HK-2 (cell line): ENCODE measurements around the gene RETREG3.
A peak's percentile ranks its signal among the peaks of the same experiment; 100 is the strongest.
"Not testable (repeated sequence)": the region's sequence is repeated elsewhere in the genome, so short reads cannot be mapped to it uniquely, and the experiment has no call there.

Experiments used
- DNase-seq: peaks from one replicate; pipeline ENCODE4 v3.0.0-alpha.2; 2018; ENCODE audit not compliant: unreplicated experiment

RETREG3 gene

DNA sequence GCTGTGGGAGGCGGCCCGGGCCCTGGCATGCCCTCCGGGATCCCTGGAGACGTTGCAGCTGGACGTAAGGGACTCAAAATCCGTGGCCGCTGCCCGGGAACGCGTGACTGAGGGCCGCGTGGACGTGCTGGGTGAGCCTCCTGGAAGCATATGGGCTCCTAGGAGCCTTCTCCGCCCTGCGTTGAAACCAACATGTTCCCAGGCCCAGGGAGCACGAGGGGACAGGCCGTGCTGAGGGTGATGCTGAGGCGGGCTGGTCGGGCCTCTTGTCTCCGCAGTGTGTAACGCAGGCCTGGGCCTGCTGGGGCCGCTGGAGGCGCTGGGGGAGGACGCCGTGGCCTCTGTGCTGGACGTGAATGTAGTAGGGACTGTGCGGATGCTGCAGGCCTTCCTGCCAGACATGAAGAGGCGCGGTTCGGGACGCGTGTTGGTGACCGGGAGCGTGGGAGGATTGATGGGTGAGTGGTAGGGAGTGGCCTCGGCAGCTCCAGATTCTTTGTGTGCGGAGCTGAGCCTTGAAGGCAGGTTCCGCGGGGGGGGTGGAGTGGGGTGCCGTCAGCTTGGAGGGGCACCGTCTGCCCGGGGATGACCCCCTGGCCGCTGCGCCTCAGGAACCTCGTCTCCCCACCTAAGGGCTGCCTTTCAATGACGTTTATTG lies 55.9 kb downstream of the RETREG3 start:
- DNase-seq: no peak

DNA sequence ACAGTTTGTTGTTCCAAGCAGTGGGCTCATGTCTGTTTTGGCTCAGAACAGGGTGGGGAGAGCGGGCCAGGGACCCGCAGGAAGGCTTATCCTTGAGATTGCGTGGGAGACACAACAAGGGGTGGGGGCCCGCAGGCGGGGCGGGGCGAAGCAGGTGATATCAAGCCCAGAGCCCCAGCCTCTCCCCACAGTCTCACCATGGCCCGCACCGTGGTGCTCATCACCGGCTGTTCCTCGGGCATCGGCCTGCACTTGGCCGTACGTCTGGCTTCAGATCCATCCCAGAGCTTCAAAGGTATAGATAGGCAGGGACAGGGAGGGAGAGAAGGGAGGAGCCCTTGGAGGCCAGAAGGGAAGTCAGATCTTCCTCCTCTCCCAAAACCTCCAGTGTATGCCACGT lies 56.4 kb downstream of the RETREG3 start, which contains the start of gene HSD17B1:
HSD17B1 (plus strand) TSS at position 188 of the 400 bp plus-strand sequence; CDS start at position 199, 11 bp downstream.
- not testable (repeated sequence) for DNase-seq

DNA sequence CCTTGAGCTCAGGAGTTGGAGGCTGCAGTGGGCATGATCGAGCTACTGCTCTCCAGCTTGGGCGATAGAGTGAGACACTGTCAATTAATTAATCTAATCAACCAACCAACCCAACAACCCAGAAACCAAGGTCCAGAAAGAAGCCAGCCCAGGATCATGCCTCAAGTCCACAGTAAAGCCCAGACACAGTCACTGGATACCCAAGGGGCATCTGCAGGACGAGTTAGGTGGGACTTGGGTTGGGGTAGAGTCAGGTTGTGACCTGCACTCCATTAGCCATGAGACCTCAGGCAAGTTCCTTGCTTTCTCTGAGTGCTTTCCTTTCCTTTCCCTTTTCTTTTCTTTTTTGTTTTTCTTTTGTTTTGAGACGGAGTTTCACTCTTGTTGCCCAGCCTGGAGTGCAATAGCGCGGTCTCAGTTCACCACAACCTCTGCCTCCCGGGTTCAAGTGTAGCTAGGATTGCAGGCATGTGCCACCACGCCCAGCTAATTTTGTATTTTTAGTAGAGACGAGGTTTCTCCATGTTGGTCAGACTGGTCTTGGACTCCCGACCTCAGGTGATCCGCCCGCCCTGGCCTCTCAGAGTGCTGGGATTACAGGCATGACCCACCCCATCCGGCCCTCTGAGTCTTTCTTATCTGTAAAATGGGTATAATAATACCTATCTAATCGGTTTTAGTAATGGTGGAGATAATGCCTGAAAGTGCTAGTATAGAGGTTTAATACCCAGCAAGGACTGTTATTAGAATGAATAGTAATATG lies 60.0 kb downstream of the RETREG3 start:
- no peak for DNase-seq

DNA sequence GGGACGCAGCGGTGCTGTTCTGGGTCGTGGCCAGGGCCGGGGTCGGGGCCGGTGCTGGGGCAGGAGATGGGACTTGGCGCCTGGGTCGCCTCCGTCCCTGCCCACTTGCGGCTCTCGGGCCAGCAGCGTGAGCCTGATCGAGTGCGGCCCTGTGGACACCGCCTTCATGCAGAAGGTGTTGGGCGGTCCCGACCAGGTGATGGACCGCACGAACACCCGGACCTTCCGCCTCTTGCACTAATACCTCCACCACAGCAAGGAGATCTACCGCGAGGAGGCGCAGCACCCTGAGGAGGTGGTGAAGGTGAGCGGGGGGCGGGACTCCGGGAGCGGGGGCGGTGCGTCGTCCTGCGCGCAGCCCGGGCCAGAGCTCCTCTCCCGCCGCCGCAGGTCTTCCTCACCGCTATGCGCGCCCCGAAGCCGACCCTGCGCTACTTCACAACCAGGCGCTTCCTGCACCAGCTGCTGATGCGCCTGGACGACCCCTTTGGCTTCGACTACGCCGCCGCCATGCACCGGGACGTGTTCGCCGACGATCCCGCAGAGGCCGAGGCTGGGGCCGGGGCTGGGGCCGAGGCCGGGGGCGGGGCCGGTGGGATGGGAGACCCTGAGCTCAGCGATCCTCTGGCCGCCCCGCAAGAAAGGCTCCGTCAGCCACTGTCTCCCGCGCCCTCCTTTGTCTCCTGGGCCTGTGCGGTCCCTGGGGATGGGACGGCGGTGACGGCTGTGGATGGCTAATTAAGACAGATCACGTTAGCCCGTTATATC lies 60.9 kb downstream of the RETREG3 start:
- DNase-seq: peak; percentile 81

DNA sequence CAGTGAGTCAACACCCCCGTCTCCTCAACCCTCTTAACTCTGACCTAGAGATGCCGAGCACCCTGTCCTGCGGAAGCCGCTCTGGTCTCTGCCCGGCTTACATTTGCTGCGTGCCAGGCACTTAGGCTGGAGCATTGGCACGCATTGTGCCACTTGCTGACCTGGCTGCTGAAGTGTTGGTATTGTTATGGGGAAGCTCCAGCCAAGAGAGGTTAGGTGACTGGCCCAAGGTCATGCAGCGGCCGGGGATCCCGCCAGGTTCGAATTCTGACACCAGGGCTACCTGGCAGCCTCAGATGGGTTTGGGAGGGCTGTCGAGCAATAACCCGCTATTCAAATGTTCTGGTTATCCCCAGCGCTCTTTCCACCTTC lies 61.5 kb downstream of the RETREG3 start:
- no peak for DNase-seq

DNA sequence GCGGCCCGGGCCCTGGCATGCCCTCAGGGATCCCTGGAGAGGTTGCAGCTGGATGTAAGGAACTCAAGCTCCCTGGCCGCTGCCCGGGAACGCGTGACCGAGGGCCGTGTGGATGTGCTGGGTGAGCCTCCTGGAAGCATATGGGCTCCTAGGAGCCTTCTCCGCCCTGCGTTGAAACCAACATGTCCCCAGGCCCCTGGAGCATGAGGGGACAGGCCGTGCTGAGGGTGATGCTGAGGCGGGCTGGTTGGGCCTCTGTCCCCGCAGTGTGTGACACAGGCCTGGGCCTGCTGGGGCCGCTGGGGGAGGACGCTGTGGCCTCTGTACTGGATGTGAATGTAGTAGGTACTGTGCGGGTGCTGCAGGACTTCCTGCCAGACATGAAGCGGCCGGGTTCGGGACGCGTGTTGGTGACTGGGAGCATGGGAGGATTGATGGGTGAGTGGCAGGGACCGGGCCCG lies 62.1 kb downstream of the RETREG3 start:
- DNase-seq: no peak

DNA sequence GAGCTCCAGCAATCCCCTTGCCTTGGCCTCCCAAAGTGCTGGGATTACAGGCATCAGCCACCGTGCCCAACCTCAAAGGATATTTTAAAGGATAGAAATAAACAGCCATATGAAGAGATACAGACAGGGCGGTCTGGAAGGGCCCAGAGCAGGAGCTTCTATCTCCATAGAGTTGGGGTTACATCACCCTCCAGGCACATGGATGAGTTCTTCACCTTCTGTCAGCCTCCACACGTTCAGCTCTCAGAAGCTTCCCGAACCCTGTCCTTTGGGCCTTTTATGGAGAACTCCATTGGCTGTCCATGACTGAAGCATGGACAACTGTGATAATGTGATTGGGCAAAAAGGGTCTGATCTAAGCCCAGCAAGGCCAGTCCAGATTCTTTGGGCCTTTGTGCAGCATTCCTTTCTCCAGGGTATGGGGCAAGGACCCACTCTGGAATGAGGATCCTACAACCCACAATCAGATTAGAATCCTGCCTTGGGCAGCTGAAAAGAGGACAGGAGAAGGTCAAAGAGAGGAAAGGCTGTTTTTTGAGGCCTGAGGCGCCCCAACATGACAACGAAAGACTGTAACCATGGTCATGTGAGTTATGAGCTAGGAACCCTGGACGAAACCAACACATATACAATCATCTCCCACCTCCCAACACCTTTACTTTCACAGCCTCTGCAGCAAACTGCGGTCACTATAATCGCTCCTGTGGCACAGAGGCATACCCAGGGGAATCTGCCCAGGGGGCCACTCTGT lies 63.2 kb downstream of the RETREG3 start:
- DNase-seq: not testable (repeated sequence)

DNA sequence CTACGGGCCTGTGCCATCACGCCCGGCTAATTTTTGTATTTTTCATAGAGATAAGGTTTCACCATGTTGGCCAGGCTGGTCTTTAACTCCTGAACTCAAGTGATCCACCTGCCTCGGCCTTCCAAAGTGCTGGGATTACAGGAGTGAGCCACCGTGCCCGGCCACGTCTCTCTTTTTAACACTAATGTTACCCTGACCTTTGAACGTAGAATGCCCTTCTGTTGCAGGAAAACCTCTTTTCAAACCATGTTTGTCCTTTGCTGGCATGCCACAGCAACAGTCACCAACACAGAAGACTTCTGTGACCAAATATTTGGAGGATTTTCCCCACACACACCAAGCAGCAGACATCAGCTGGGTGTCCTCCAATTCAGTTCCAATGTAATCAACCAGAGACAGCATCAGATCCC lies 64.3 kb downstream of the RETREG3 start:
- no peak for DNase-seq

DNA sequence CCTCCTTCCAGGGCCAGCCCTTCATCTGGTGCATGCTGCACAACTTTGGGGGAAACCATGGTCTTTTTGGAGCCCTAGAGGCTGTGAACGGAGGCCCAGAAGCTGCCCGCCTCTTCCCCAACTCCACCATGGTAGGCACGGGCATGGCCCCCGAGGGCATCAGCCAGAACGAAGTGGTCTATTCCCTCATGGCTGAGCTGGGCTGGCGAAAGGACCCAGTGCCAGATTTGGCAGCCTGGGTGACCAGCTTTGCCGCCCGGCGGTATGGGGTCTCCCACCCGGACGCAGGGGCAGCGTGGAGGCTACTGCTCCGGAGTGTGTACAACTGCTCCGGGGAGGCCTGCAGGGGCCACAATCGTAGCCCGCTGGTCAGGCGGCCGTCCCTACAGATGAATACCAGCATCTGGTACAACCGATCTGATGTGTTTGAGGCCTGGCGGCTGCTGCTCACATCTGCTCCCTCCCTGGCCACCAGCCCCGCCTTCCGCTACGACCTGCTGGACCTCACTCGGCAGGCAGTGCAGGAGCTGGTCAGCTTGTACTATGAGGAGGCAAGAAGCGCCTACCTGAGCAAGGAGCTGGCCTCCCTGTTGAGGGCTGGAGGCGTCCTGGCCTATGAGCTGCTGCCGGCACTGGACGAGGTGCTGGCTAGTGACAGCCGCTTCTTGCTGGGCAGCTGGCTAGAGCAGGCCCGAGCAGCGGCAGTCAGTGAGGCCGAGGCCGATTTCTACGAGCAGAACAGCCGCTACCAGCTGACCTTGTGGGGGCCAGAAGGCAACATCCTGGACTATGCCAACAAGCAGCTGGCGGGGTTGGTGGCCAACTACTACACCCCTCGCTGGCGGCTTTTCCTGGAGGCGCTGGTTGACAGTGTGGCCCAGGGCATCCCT lies 65.7 kb downstream of the RETREG3 start:
- DNase-seq: no peak

DNA sequence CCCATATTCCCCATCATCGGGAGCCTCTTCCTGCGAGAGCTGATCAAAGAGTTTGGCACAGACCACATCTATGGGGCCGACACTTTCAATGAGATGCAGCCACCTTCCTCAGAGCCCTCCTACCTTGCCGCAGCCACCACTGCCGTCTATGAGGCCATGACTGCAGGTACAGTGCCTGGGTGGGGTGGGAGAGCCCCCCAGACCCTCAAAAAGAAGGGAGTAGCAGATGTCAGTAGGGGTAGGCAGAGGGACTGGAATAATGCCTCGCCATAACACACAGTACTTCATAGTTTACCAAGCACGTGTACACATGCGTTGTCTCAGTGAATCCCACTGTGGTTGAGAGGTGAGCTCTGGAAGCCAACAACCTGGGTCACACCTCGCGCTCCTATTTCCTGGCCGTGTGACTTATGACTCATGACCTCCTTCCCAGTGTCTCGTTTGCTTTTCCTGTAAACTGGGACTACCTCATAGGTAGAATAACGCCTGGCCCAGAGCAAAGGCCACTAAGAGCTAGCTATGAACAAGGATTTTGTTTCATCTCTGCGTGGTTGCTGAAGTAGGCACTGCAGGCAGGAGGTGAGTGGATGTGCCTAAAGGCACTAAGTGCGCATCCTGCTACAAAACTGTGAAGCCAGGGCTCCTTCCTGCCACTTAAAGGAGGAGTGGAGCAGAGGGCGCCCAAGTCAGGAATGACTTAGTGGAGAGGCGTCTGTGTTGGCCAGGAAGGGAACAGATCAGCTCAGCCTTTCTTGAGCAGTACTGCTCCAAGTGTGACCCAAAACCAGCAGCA lies 67.9 kb downstream of the RETREG3 start:
- DNase-seq: peak; percentile 66

DNA sequence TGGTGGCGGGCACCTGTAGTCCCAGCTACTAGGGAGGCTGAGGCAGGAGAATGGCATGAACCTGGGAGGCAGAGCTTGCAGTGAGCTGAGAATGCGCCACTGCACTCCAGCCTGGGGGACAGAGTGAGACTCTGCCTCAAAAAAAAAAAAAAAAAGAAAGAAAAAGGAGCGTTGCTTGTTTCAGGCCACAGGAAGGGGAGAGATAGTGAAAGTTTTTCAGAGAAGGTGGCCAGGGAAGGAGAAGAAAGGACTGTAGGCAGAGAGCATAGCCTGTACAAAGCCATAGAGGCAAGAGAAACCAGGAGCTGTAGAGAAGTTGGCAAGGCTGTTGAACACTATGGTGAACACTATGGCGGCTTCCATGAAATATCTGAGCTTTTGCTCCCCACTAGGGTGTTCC lies 68.6 kb downstream of the RETREG3 start:
- DNase-seq: not testable (repeated sequence)

DNA sequence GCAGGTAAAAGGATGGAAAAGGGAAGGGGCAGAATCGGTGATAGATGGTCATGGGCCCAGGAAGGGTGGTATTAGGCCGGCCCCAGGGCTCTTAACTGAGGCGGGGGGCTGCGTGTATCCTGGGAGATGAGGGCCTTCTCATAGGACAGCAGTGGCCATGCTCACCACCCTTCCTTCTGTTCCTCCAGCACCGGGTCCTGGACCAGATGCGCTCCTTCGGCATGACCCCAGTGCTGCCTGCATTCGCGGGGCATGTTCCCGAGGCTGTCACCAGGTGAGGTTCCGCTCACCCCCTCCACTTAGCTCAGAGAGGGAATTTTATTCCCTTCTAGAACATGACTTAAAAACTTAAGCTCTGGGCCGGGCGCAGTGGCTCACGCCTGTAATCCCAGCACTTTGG lies 70.7 kb downstream of the RETREG3 start:
- no peak for DNase-seq

DNA sequence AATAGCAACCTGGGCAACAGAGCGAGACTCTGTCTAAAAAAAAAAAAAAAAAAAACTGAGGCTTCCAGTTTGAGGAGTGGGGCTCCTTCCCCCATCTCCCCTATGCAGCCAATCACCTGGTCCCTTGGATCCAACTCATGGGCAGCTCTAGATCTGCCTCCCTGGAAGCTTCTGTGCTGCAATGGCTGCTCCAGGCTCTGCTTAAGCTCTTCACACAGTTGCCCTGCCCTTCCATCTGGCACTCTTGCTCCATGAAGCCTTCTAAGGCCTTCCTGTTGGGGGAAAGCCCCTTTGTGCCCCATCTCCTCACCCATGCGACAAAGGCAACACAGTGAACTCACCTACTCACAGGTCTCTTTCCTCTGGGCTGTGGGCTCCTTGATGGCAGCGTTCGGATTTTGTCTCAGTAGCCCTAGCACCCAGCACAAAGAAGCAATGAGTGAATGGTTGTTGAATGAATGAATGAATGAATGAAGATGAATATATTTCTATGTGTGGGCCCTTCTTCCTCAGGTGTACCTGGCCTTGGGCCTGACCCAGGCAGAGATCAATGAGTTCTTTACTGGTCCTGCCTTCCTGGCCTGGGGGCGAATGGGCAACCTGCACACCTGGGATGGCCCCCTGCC lies 71.2 kb downstream of the RETREG3 start:
- no peak for DNase-seq

DNA sequence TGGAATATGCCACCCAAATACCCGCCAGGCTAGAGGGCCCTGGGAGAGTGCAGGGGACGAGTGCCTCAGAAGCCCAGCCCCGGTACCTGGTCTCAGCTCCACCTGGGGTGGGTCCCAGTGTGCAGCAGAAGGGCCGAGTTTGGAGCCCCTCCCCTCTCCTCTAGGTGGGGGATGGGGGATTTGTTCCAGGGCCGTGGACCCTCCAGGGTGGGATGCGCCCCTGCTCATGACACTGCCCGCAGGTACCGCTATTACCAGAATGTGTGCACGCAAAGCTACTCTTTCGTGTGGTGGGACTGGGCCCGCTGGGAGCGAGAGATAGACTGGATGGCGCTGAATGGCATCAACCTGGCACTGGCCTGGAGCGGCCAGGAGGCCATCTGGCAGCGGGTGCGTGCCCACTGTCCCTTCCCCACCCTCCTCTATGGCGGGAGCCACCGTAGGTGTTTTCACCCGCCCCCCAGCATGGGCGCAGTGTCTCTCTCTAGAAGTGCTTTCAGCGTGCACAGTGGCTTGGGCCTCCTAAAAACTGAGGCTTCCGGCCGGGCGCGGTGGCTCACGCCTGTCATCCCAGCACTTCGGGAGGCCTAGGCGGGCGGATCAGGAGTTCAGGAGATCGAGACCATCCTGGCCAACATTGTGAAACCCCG lies 71.9 kb downstream of the RETREG3 start:
- no peak for DNase-seq

DNA sequence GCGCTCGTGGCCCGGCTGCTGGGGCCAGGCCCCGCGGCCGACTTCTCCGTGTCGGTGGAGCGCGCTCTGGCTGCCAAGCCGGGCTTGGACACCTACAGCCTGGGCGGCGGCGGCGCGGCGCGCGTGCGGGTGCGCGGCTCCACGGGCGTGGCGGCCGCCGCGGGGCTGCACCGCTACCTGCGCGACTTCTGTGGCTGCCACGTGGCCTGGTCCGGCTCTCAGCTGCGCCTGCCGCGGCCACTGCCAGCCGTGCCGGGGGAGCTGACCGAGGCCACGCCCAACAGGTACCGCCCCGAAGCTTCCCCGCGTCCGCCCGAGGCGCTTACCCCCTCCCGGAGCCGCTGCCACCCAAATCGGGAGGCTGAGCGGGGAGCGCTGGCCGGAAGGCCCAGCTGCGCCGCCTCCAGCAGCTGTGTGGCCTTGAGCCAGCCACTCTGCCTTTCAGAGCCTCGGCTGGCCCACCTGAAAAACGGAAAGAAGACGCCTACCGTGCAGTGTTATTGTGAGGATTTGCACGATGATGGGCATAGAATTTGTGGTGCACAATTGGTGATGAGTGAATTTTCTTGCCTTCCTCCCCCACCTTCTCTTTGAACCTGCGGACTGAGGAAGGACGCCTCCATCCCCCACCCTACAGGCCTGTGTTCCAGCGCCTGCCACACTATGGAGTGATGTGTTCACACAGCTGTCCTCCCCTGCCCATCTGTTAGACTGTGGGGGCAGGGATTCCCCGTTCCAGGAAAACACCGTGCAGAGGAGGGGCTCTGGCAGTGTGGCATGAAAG lies 72.6 kb downstream of the RETREG3 start:
- peak; percentile 89 for DNase-seq

DNA sequence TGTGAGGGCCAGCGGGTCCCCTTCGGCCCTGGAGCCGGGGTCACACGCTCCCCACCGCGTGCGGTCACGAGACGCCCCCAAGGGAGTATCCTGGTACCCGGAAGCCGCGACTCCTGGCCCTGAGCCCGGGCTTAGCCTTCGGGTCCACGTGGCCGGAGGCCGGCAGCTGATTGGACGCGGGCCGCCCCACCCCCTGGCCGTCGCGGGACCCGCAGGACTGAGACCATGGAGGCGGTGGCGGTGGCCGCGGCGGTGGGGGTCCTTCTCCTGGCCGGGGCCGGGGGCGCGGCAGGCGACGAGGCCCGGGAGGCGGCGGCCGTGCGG lies 73.2 kb downstream of the RETREG3 start, which contains the start of gene NAGLU:
NAGLU (plus strand) TSS at position 194 of the 324 bp plus-strand sequence; CDS start at position 226, 32 bp downstream.
- DNase-seq: peak; percentile 92

DNA sequence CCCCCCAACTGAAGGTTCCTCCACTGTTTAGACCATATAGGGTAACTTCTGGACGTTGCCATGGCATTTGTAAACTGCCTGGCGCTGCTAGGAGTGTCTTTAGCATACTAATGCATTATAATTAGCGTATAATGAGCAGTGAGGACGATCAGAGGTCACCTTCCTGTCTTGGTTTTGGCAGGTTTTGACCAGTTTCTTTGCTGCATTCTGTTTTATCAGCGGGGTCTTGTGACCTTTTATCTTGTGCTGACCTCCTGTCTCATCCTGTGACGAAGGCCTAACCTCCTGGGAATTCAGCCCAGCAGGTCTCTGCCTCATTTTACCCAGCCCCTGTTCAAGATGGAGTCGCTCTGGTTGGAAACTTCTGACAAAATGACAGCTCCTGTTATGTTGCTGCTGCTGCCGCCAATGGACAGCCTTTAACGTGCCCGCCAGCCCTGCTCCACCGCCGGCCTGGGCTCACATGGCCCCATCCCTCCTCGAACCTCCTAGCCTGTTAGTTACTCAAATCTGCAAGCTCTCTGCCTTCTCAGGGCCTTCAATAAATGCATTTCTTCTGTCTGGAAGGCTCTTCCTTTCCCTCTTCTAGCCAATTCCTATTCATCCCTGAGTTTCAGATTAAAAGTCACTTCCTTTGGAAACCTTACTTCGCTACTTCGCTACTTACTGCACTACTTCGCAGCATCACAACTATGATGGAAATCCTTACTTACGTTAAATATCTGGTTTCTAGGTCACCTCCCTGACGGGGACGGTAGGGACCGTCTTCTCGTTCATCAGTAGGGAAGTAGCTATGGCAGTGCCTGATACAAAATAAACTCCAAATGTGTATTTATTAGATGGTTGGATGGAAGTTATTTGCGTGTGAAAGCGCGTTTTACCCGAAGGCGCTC lies 73.8 kb downstream of the RETREG3 start:
- no peak for DNase-seq
